ENCODE data around the gene DCP1A.
A peak's percentile ranks its signal among the peaks of the same experiment; 100 is the strongest.

Gene DCP1A

DNA sequence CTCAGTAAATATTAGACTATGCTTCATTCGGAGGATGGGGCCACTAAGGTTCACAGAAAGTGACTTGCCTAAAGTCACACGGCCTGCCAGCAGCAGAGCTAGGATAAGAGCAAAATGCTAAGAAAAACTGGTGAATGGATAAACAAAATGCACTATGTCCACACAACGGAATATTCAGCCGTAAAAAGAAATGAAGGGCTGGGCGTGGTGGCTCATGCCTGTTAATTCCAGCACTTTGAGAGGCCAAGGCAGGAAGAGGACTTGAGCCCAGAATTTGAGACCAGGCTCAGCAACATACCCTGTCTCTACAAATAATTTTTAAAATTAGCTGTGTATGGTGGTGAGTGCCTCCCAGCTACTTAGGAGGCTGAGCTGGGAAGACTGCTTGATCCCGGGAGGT is 99.2 kb downstream of the DCP1A start:
- Histone ChIP-seq H3K79me2 (ENCODE audit: control insufficient read depth, insufficient read depth, low read length, unreplicated experiment) (peaks cover 96% of the 10 kb centered on the region), H2AFZ (ENCODE audit: low read length, unreplicated experiment) (no peak overlapping the region), H3K4me1 (ENCODE audit: control insufficient read depth, insufficient read depth, low read length, unreplicated experiment) (peaks cover 36% of the 10 kb centered on the region), H3K4me3 (ENCODE audit: low read depth, low read length) (no peak overlapping the region), H3K36me3 (ENCODE audit: insufficient read depth, low read length) (peaks cover 4% of the 10 kb centered on the region; the same call in 1 of the 2 replicates), H3K27me3 (ENCODE audit: insufficient read depth, low read length) (no peaks in the 10 kb centered on the region), H3K27ac (ENCODE audit: low read depth, low read length) (no peak overlapping the region)

DNA sequence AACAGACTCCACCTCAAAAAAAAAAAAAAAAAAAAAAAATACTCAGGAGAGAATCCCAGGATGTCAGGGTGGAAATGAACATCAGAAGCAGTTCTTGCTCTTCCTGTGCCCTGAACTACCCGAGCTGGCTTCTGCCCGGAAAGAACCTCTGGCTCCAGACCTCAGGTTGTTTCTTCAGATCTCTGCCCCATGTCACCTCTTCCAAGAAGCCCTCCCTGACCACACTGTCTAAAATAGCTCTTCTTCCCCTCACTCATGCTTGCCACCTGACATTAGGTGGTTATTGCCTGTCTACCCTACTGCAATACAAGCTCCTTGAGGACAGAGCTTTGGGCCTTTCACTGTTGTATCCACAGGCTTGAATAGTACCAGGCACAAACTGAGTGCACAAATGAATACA is 99.7 kb downstream of the DCP1A start:
- Histone ChIP-seq H3K27me3 (ENCODE audit: insufficient read depth, low read length) (no peaks in the 10 kb centered on the region), H2AFZ (ENCODE audit: low read length, unreplicated experiment) (no peak overlapping the region), H3K79me2 (ENCODE audit: control insufficient read depth, insufficient read depth, low read length, unreplicated experiment) (peaks cover 96% of the 10 kb centered on the region), H3K27ac (ENCODE audit: low read depth, low read length) (no peak overlapping the region), H3K4me3 (ENCODE audit: low read depth, low read length) (no peak overlapping the region), H3K4me1 (ENCODE audit: control insufficient read depth, insufficient read depth, low read length, unreplicated experiment) (peaks cover 37% of the 10 kb centered on the region), H3K36me3 (ENCODE audit: insufficient read depth, low read length) (peaks cover 4% of the 10 kb centered on the region; the same call in 1 of the 2 replicates)

DNA sequence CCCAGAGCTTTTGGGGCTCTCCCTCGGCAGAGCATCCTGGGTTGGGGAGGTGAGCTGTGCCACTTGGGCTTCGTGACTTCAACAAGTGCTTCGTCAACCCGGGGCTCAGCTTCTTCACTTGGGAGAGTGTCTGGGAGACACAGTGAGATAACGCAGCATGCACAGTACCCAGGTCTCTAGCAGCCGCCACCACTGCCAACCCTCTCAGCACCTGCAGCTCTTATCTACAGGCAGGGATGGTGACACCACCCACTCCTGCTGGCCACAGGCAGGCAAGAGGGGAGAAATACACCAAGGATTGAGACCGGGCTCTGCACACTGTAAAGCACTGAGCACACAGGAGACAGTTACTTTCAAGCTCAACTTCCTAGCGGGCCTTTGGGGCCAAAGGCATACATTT is 103.1 kb downstream of the DCP1A start:
- peak overlapping the region; percentile 97 for H3K27ac ChIP-seq (ENCODE audit: low read depth, low read length)
- H3K36me3 ChIP-seq (ENCODE audit: insufficient read depth, low read length): peaks cover 4% of the 10 kb centered on the region; the same call in 1 of the 2 replicates
- H2AFZ ChIP-seq (ENCODE audit: low read length, unreplicated experiment): no peak overlapping the region

DNA sequence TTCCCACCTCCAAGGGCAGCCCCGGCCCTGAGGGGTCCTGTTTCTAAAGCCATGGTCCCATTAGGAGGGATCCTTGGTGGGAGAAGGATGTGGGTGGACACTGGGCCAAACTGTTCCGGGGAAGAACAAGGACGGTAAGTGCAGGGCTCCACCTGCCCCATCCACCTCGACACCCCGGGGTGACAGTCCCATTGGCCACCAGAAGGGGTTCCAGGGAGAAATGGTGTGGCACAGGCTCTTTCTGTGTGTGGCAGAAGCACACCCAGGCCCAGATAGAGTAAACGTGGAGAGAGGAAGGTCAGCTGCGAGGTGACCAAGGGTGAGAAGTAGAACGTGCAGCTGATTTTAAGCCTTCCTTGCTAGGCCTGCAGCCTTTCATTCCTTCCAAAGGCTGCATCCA is 103.6 kb downstream of the DCP1A start:
- H3K27me3 ChIP-seq (ENCODE audit: insufficient read depth, low read length): no peaks in the 10 kb centered on the region
- H3K4me1 ChIP-seq (ENCODE audit: control insufficient read depth, insufficient read depth, low read length, unreplicated experiment): peaks cover 25% of the 10 kb centered on the region
- no peak overlapping the region for H3K4me3 ChIP-seq (ENCODE audit: low read depth, low read length)
- H2AFZ ChIP-seq (ENCODE audit: low read length, unreplicated experiment): no peak overlapping the region
- H3K79me2 ChIP-seq (ENCODE audit: control insufficient read depth, insufficient read depth, low read length, unreplicated experiment): peaks cover 80% of the 10 kb centered on the region
- H3K36me3 ChIP-seq (ENCODE audit: insufficient read depth, low read length): peaks cover 4% of the 10 kb centered on the region; the same call in 1 of the 2 replicates
- peak overlapping the region; percentile 97 for H3K27ac ChIP-seq (ENCODE audit: low read depth, low read length)

More for the DNA sequence above, 103.1 kb downstream of the DCP1A start:
- no peak overlapping the region for H3K4me3 ChIP-seq (ENCODE audit: low read depth, low read length)
- no peaks in the 10 kb centered on the region for H3K27me3 ChIP-seq (ENCODE audit: insufficient read depth, low read length)
- H3K4me1 ChIP-seq (ENCODE audit: control insufficient read depth, insufficient read depth, low read length, unreplicated experiment): peaks cover 23% of the 10 kb centered on the region
- peaks cover 84% of the 10 kb centered on the region for H3K79me2 ChIP-seq (ENCODE audit: control insufficient read depth, insufficient read depth, low read length, unreplicated experiment)

DNA sequence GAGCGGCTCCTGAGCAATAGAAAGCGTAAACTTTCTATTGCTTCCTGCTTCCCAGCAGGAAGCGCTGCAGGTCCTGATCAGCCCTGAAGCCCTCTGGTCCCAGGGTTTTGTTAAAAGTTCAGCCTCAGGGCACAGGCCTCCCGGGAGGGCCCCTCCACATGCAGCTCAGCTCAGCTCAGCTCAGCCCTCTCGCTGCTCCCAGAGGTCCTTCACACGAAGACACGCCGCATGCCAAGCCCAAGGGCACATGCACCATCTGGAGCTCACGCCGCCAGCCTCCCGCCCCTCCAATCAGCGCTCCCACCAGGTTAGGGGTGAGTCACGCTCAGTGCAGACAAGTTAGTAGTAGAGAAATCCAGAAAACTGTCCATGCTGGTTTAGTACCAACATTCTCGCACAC is 104.2 kb downstream of the DCP1A start:
- H3K4me1 ChIP-seq (ENCODE audit: control insufficient read depth, insufficient read depth, low read length, unreplicated experiment): peaks cover 31% of the 10 kb centered on the region
- H2AFZ ChIP-seq (ENCODE audit: low read length, unreplicated experiment): no peak overlapping the region
- peaks cover 4% of the 10 kb centered on the region; the same call in 1 of the 2 replicates for H3K36me3 ChIP-seq (ENCODE audit: insufficient read depth, low read length)
- H3K27ac ChIP-seq (ENCODE audit: low read depth, low read length): peak overlapping the region; percentile 97
- H3K4me3 ChIP-seq (ENCODE audit: low read depth, low read length): no peak overlapping the region
- no peaks in the 10 kb centered on the region for H3K27me3 ChIP-seq (ENCODE audit: insufficient read depth, low read length)
- peaks cover 75% of the 10 kb centered on the region for H3K79me2 ChIP-seq (ENCODE audit: control insufficient read depth, insufficient read depth, low read length, unreplicated experiment)

DNA sequence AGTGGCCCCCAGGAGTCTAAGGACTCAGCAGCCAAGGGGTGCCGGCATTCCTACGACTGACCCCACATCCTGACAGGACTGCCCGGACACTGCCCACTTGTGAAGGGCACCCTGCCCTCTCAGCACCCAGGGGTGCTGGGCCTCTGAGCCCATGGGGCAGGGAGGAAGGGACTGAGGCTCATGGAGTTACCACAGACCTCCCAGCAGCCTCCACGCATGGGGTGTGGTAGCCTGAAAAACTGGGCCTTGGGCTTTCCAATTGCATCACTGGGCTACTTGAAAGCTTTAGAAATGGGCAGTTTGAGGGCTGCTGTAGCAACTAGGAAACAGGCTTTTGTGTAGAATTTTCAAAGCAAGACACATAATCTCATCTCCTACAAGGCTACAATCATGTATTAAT is 104.7 kb downstream of the DCP1A start:
- Histone ChIP-seq H2AFZ (ENCODE audit: low read length, unreplicated experiment) (no peak overlapping the region), H3K79me2 (ENCODE audit: control insufficient read depth, insufficient read depth, low read length, unreplicated experiment) (peaks cover 70% of the 10 kb centered on the region), H3K4me1 (ENCODE audit: control insufficient read depth, insufficient read depth, low read length, unreplicated experiment) (peaks cover 36% of the 10 kb centered on the region), H3K4me3 (ENCODE audit: low read depth, low read length) (no peak overlapping the region), H3K36me3 (ENCODE audit: insufficient read depth, low read length) (peaks cover 4% of the 10 kb centered on the region; the same call in 1 of the 2 replicates), H3K27me3 (ENCODE audit: insufficient read depth, low read length) (no peaks in the 10 kb centered on the region), H3K27ac (ENCODE audit: low read depth, low read length) (peak overlapping the region; percentile 97)

DNA sequence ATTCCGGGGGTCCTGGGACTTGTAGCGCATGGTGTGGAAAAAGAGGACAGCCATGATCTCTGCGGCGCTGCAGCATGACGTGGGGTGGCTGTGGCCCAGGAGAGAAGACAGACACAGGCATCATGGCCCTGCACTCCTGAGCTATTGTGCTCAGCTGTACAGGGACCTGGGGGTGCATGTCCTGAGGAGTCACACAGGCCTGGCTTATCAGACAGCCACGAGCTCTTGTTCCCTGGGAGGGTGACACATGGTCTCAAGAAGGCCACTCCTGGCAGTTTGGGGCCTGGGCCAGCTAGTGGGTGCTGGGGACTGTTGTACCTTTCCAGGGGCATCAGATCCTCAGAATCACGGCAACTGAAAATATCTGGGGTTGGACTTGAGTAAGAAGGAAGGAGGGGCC is 105.2 kb downstream of the DCP1A start:
- Histone ChIP-seq H3K27ac (ENCODE audit: low read depth, low read length) (peak overlapping the region; percentile 97), H2AFZ (ENCODE audit: low read length, unreplicated experiment) (no peak overlapping the region), H3K36me3 (ENCODE audit: insufficient read depth, low read length) (peaks cover 4% of the 10 kb centered on the region; the same call in 1 of the 2 replicates)

DNA sequence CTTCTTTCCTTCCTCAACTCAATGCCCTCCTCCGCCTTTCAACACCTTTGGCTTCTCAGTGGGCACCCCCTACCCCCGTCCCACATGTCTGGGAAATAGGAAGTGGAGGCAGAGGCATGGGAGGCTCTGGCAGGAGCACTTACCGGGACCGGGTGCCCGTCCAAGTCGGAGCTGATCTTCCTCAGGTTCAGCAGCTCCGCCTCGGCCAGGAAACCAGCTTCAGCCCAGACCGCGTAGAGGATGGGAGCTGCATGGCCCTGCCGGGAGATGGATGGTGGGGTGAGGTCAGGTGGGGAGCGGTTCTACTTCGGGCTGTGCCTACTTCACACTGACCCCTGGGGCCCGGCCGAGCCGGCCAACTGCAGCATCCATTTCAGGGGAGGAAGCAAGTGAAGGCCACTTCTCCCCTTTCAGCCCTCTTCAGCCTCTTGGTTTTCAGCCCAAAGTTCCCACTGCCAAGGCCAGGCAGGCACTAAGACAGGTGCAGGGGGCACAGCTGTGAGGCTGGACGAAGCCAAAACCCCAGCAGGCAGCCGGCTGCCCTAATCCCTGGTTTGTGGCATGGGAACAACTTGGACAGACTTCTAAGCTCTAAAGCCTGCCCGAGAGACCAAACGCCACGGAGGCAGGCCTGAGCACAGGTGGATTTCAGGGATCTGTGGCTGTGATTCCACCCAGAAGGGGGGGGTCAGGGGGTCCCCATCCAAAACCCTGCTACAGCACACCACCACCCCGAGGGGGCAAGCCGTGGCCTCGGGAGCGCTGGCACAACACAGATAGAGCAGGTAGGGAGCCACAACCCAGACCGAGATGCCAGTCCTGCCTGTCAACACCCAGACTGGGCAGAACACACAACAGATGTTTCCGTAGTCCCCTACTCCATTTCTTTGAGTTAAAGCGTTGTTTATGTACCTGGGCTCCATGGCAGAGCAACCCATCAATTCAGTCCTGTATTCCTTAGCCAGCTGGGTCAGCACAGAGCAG is 106.1 kb downstream of the DCP1A start:
- Histone ChIP-seq H3K4me3 (ENCODE audit: low read depth, low read length) (no peak overlapping the region), H3K27ac (ENCODE audit: low read depth, low read length) (peak overlapping the region; percentile 97), H3K36me3 (ENCODE audit: insufficient read depth, low read length) (peaks cover 10% of the 10 kb centered on the region; the same call in 1 of the 2 replicates), H3K4me1 (ENCODE audit: control insufficient read depth, insufficient read depth, low read length, unreplicated experiment) (peaks cover 49% of the 10 kb centered on the region), H3K79me2 (ENCODE audit: control insufficient read depth, insufficient read depth, low read length, unreplicated experiment) (peaks cover 66% of the 10 kb centered on the region), H2AFZ (ENCODE audit: low read length, unreplicated experiment) (no peak overlapping the region), H3K27me3 (ENCODE audit: insufficient read depth, low read length) (no peaks in the 10 kb centered on the region)

More for the DNA sequence above, 105.2 kb downstream of the DCP1A start:
- Histone ChIP-seq H3K4me3 (ENCODE audit: low read depth, low read length) (no peak overlapping the region), H3K27me3 (ENCODE audit: insufficient read depth, low read length) (no peaks in the 10 kb centered on the region), H3K79me2 (ENCODE audit: control insufficient read depth, insufficient read depth, low read length, unreplicated experiment) (peaks cover 66% of the 10 kb centered on the region), H3K4me1 (ENCODE audit: control insufficient read depth, insufficient read depth, low read length, unreplicated experiment) (peaks cover 40% of the 10 kb centered on the region)

DNA sequence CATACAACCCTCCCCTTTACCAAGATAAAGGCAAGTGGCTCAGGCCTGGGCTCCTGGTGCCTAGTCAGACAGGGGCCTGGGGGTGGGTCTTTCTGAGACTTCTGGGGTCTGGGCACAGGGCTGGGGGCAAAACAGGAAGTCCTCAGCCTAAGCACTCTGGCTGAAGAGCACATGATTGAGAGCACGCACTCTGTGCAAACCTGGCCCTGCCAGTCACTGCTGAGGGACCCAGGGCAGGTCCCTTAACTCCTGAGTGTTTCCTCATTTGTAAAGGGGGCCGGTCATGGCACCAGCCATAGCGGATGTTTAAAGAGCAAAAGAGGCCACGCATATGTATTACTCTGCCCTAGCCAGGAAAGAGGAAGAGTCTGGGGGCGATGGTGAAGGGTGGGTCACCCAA is 107.5 kb downstream of the DCP1A start:
- no peak overlapping the region for H3K4me3 ChIP-seq (ENCODE audit: low read depth, low read length)
- peaks cover 58% of the 10 kb centered on the region for H3K4me1 ChIP-seq (ENCODE audit: control insufficient read depth, insufficient read depth, low read length, unreplicated experiment)
- no peak overlapping the region for H2AFZ ChIP-seq (ENCODE audit: low read length, unreplicated experiment)
- no peaks in the 10 kb centered on the region for H3K27me3 ChIP-seq (ENCODE audit: insufficient read depth, low read length)
- peak overlapping the region; percentile 97 for H3K27ac ChIP-seq (ENCODE audit: low read depth, low read length)
- peaks cover 64% of the 10 kb centered on the region for H3K79me2 ChIP-seq (ENCODE audit: control insufficient read depth, insufficient read depth, low read length, unreplicated experiment)
- peaks cover 18% of the 10 kb centered on the region; the same call in 1 of the 2 replicates for H3K36me3 ChIP-seq (ENCODE audit: insufficient read depth, low read length)

DNA sequence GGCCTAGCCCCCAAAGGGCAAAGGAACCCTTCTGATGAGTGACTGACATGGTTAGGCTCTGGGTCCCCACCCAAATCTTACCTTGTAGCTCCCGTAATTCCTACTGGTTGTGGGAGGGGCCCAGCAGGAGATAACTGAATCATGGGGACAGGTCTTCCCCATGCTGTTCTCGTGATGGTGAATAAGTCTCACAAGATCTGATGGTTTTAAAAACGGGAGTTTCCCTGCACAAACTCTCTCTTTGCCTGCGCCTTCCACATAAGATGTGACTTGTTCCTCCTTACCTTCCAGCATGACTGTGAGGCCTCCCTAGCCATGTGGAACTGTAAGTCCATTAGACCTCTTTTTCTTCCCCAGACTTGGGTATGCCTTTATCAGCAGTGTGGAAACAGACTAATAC is 108.5 kb downstream of the DCP1A start:
- peaks cover 53% of the 10 kb centered on the region for H3K4me1 ChIP-seq (ENCODE audit: control insufficient read depth, insufficient read depth, low read length, unreplicated experiment)
- H3K36me3 ChIP-seq (ENCODE audit: insufficient read depth, low read length): peaks cover 26% of the 10 kb centered on the region; the same call in 1 of the 2 replicates
- no peak overlapping the region for H2AFZ ChIP-seq (ENCODE audit: low read length, unreplicated experiment)
- no peaks in the 10 kb centered on the region for H3K27me3 ChIP-seq (ENCODE audit: insufficient read depth, low read length)
- peaks cover 63% of the 10 kb centered on the region for H3K79me2 ChIP-seq (ENCODE audit: control insufficient read depth, insufficient read depth, low read length, unreplicated experiment)
- no peak overlapping the region for H3K4me3 ChIP-seq (ENCODE audit: low read depth, low read length)
- peak overlapping the region; percentile 97 for H3K27ac ChIP-seq (ENCODE audit: low read depth, low read length)
